ENCODE measurements around the gene SGMS1. TPM values are rescaled to one million over a fixed set of nuclear protein-coding genes. Genes with fewer than 3 reads are reported as not detected.

Gene SGMS1
- total RNA-seq, 4 donors from 2014 or later, result 80.8 to 98.9 (median 90.7) TPM

- no peaks in the 10 kb centered on the region for H3K9me3 ChIP-seq
- H3K36me3 ChIP-seq, result no peaks in the 10 kb centered on the region
- H3K27ac ChIP-seq, result no peak overlapping the region
- H3K27me3 ChIP-seq, result no peaks in the 10 kb centered on the region
- no peak overlapping the region for H3K4me3 ChIP-seq (replicated peaks in 1 of 3)
- TF ChIP-seq CTCF (IDR thresholded peaks at IDR 0.05) (no peak), POLR2A (IDR thresholded peaks at IDR 0.05) (no peak)
- peaks cover 8% of the 10 kb centered on the region in 2 donors for H3K4me1 ChIP-seq
- DNase-seq, result no peak
- intact Hi-C loops (cut with DNase I), result no loop called here
- WGBS, 2 donors, result 98 to 99% methylated on average over 2 of the region's 2 CpGs
These were observed 292.3 kb downstream of the SGMS1 start for GRCh38 chr10:50331486-50331885.

GRCh38 chr10:50326757-50327701, 296.7 kb downstream of the SGMS1 start:
- no peak overlapping the region for H3K27ac ChIP-seq
- no peaks in the 10 kb centered on the region for H3K36me3 ChIP-seq
- TF ChIP-seq POLR2A (IDR thresholded peaks at IDR 0.05) (no peak), CTCF (IDR thresholded peaks at IDR 0.05) (no peak)
- no peak for DNase-seq
- no peak overlapping the region for H3K4me3 ChIP-seq (replicated peaks in 1 of 3)
- WGBS, 2 donors, result 59 to 63% methylated on average over 13 of the region's 13 CpGs
- H3K4me1 ChIP-seq, result peaks cover 17 to 19% of the 10 kb centered on the region in 2 donors
- intact Hi-C loops (cut with DNase I), result no loop called here
- no peaks in the 10 kb centered on the region for H3K9me3 ChIP-seq
- no peaks in the 10 kb centered on the region for H3K27me3 ChIP-seq

- peak overlapping the region in 1 of 3 donors; percentile 18 for H3K27ac ChIP-seq
These were observed 297.6 kb downstream of the SGMS1 start for GRCh38 chr10:50326172-50326555.

GRCh38 chr10:50325449-50326171, 298.1 kb downstream of the SGMS1 start:
- no peaks in the 10 kb centered on the region for H3K36me3 ChIP-seq
- intact Hi-C loops (cut with DNase I), result no loop called here

More at GRCh38 chr10:50326172-50326555, 297.6 kb downstream of the SGMS1 start:
- intact Hi-C loops (cut with DNase I), result no loop called here
- no peaks in the 10 kb centered on the region for H3K36me3 ChIP-seq
- H3K4me3 ChIP-seq (replicated peaks in 1 of 3), result no peak overlapping the region
- TF ChIP-seq POLR2A (IDR thresholded peaks at IDR 0.05), result no peak
- TF ChIP-seq CTCF (IDR thresholded peaks at IDR 0.05), result no peak
- H3K4me1 ChIP-seq, result peaks cover 17 to 19% of the 10 kb centered on the region in 2 donors
- no peaks in the 10 kb centered on the region for H3K9me3 ChIP-seq
- H3K27me3 ChIP-seq, result no peaks in the 10 kb centered on the region
- no peak for DNase-seq

More at GRCh38 chr10:50325449-50326171, 298.1 kb downstream of the SGMS1 start:
- peak overlapping the region in 1 of 3 donors; percentile 18 for H3K27ac ChIP-seq
- peak; percentile 8 to 11 for DNase-seq
- peaks cover 17 to 19% of the 10 kb centered on the region in 2 donors for H3K4me1 ChIP-seq
- H3K4me3 ChIP-seq (replicated peaks in 1 of 3), result no peak overlapping the region
- no peaks in the 10 kb centered on the region for H3K9me3 ChIP-seq
- TF ChIP-seq CTCF (IDR thresholded peaks at IDR 0.05) (no peak), POLR2A (IDR thresholded peaks at IDR 0.05) (no peak)
- no peaks in the 10 kb centered on the region for H3K27me3 ChIP-seq
- WGBS, 2 donors, result 70 to 71% methylated on average over 6 of the region's 6 CpGs
